MM.1S (cell line): ENCODE data around the gene TADA2B.

Experiments used
- EZH2 ChIP-seq: fragments of 300-600 bp; sonication (generic); optimal IDR thresholded peaks from 2 replicates; pipeline ENCODE3; 2017; ENCODE audit warnings: low read depth, mild to moderate bottlenecking, antibody characterized with exemption, low read length, mixed read lengths
- EZH2phosphoT487 ChIP-seq: fragments of 300-600 bp; sonication (generic); IDR thresholded peaks from 2 replicates; pipeline ENCODE4 v1.6.1; 2018; ENCODE audit warnings: antibody characterized with exemption, low read length
- TF ChIP-seq, protein P1 (sequence below): fragments of 300-600 bp; sonication (generic); IDR thresholded peaks from 2 replicates; pipeline ENCODE4 v1.5.1; 2016; ENCODE audit warnings: antibody characterized with exemption, low read length, mixed read lengths

DNA sequence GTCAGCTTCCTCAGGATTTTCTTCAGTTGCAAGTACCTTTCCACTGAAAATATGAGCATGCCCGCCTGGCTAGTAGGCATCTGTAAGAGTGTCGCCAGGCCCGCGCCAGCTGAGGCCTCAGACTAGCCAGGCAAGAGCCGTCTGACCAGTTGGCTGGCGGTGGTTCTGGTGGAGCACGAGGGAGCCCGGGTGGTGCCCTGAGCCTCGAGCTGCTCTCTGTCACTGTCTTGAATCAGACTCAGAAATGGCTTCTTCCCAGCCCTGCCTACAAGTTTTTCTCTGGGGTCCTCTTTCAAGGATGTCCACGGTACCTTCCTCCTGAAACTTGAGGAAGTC is 12.8 kb downstream of the TADA2B start:
- TF ChIP-seq, protein P1, sequence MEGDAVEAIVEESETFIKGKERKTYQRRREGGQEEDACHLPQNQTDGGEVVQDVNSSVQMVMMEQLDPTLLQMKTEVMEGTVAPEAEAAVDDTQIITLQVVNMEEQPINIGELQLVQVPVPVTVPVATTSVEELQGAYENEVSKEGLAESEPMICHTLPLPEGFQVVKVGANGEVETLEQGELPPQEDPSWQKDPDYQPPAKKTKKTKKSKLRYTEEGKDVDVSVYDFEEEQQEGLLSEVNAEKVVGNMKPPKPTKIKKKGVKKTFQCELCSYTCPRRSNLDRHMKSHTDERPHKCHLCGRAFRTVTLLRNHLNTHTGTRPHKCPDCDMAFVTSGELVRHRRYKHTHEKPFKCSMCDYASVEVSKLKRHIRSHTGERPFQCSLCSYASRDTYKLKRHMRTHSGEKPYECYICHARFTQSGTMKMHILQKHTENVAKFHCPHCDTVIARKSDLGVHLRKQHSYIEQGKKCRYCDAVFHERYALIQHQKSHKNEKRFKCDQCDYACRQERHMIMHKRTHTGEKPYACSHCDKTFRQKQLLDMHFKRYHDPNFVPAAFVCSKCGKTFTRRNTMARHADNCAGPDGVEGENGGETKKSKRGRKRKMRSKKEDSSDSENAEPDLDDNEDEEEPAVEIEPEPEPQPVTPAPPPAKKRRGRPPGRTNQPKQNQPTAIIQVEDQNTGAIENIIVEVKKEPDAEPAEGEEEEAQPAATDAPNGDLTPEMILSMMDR, result no peak
- TF ChIP-seq EZH2 (no peak), EZH2phosphoT487 (no peak)
